ENCODE results near the gene BANP.

Gene BANP

GRCh38 chr16:87949071-87949744 is 2.0 kb upstream of the BANP start:
- DNase-seq, result no peak

DNA sequence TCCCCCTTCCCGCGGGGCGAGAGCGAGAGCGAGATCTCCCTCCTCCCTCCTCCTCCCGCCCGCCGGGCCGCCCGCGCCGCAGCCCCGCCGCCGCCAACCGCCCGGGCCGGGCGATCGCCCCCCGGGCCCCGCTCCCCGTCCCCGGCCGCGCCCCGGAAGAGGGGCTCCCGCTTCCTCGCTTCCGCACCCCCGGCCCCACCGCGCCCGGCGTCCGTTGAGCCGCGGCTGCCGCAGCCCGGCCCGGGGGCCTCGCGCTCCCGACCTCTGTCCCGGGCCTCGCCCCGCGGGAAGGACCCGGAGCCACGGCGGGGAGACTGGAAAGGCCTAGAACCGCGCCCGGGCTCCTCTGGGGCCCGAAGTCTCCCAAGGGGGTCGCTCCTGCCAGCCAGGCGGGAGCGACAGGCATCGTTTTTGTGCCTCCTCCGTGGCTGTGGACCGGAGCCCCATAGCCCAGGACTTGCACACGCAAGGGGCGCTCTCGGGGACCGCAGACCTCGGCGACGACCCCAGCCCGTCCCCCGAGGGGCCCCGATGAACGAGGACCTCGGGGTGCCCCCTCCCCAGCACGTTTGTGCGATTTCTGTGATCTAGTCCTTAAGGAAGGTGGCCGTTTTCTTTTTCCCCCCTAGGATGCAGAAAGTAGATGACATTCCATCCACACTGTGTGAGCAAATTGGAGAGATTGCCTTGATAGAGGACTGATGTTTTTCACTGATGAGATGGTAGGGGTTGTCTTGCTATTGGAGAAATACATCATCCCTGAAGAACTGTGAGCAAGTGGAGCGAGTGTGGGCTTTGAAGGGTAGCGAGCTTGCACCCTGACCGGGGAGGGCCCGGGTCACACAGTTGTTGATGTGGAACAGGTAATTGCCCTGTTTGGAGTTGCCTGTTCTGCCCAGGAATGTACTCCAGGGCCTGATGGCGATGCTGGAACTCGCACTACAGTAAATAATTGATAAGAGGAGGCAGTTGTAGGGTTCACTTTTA is 611 bp downstream of the BANP start:
- no peak for DNase-seq

DNA sequence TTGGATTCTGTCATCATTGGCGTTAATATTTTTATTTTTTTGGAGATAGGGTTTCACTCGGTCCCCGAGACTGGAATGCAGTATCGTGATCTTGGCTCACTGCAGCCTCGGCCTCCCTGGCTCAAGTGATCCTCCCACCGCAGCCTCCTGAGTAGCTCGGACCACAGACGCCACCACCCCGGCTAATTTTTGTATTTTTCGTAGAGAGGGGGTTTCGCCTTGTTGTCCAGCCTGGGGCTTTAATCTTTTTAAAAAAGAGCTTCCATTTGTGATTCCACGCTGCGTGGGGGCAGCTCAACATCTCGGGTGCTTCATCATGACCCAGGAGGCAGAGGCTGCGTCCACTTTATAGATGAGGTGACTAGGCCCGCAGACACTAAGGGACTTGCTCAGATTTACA is 1.5 kb downstream of the BANP start:
- no peak for DNase-seq

GRCh38 chr16:87953308-87954215 is 2.3 kb downstream of the BANP start:
- no peak for DNase-seq

DNA sequence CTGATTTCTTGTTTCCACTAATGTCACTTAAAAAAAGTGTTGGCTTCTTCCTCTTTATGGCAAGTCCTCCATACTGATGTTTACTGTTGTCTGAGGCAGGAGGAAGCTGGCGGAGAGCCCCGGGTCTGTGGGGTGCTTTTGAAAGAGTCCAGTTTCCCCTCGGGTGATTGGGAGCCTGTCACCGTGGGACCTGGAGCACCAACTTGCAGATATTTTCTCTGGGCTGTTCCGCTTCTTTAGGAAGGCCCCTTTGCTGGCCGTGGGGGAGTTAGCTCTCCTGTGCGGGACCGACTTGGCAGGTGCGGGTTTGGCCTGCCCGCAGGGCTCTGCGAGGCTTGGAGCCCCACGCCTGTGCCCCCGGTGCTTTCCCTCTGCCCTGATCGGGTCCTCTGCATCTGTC is 3.1 kb downstream of the BANP start:
- DNase-seq, result no peak

- DNase-seq, result no peak
These were observed 3.6 kb downstream of the BANP start for GRCh38 chr16:87954826-87955225.

- no peak for DNase-seq
These were observed 4.3 kb downstream of the BANP start for GRCh38 chr16:87955302-87956097.

- DNase-seq, result no peak
These were observed 4.8 kb downstream of the BANP start for GRCh38 chr16:87956098-87956364.

- DNase-seq, result no peak
These were observed 5.4 kb downstream of the BANP start for GRCh38 chr16:87956365-87957231.

DNA sequence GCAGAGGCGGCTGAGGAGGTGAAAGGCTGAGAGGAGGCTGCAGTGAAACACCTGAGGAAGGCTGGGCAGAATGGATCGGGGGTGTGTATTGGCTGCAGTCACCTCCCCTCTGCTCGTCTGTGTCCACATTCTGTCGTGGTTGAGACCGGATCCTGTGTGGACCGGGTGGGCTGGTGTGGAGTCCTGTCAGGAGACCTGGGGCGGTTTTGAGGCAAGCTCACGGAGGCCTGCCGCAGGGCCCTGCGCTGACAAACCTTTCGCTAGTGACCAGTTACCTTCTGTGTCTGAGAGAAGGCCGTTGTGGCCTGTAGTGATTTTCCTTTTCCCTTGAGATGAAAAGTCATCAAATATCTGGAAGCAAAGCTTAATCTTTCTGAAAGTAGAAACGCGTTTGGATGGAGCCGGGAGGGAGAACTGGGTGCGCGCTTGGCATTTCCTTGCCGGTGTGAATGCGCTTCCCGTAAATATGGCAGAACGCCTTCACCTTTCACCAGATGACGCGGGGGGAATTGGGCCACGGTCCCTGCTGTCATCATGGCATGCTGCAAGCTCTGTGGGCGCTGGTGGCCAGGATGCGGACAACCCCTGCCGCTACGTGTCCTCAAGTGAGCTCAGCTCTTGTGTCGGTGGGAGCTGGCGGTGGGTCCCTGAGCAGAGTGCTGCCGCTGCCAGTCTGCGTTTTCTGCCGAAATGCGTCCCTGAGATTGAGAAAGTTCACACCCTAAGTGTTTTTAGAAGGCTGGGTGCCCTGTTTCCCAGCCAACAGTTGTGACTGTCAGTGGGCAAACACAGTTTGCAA is 6.3 kb downstream of the BANP start:
- no peak for DNase-seq

DNA sequence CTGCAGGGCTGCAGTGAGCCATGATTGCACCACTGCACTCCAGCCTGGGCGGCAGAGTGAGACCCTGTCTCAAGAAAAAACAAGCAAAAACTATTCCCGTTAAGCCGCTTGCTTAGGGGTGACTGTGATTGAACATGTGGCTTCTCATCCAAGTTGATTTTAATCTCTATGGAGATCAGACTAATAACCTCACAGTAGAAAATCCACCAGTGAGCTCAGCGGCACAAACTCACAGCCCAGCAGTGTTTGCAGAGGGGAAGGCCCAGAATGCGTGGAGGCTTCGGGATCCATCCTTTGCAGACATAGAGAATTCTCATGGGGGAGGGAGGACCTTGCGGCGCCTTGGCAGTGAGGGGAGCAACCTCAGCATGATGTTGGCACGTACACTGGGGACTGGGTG is 7.4 kb downstream of the BANP start:
- DNase-seq, result no peak

- DNase-seq, result no peak
These were observed 8.3 kb downstream of the BANP start for GRCh38 chr16:87959391-87959990.

GRCh38 chr16:87960296-87960695 is 9.1 kb downstream of the BANP start:
- DNase-seq, result no peak

DNA sequence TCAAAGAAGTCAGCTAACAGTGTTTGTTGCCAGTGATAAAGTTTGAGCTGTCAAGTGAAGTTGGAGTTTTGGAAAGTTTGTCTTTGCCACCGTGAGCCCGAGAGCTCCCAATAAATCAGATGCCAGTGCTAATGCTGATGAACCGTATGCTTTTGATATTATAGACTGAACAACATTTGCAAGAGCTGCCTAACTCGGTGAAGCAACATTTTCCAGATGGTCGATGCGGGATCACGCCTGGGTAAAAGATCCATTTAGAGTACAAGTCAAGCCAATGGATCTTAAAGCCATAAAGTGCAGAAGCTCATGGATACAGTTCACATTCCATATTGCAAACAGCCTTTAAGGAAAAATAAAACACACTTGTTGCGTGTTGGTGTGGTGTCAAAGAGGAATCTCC is 9.6 kb downstream of the BANP start:
- DNase-seq, result no peak

- DNase-seq, result no peak
These were observed 10.4 kb downstream of the BANP start for GRCh38 chr16:87961623-87962022.

- no peak for DNase-seq
These were observed 12.2 kb downstream of the BANP start for GRCh38 chr16:87963400-87963799.

DNA sequence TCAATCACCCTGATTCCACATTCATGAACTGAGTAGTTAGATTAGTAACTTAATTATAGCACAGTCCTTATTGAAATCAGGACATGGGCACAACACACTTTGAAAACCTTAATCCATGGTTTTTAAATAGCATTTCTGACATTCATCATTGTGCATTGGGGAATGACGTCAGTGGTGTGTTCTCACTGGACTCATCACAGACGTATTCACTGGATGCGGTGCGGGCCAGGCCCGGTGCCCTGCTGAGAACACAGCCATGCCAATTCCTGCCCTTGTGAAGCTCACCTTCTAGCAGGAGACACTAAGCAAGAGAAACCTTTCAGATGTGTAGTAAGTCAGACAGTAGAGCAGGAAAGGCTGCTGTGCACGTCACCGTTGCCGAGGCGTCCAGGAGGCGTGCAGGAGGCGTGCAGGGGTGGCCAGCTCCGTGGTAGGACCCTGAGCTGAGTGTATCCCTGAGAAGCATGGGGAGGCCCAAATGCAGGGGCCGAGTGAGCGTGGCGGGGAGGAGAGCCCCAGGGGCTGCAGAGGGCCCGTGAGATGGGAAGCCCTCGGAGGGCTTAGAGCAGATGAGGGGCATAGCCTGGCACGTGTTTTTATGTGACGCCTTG is 12.9 kb downstream of the BANP start:
- no peak for DNase-seq

- no peak for DNase-seq
These were observed 14.2 kb downstream of the BANP start for GRCh38 chr16:87965417-87965816.

- no peak for DNase-seq
These were observed 14.9 kb downstream of the BANP start for GRCh38 chr16:87966064-87966645.
